ENCODE results near the gene TCHHL1. TPM values are rescaled to one million over a fixed set of nuclear protein-coding genes. Genes with fewer than 3 reads are reported as not detected.

Gene TCHHL1
- total and polyA plus RNA-seq, 5 donors: not detected

GRCh38 chr1:152038871-152039270 is 50.0 kb downstream of the TCHHL1 start:
- intact Hi-C loops (cut with DNase I): no loop called here
- no peaks in the 10 kb centered on the region for H3K4me1 ChIP-seq (ENCODE audit: control insufficient read depth, insufficient read depth, low read length)
- no peak overlapping the region for H3K27ac ChIP-seq (ENCODE audit: low read length)
- DNase-seq (no peak), ATAC-seq (no peak)
- no peaks in the 10 kb centered on the region for H3K9me3 ChIP-seq (ENCODE audit: control insufficient read depth, low read length)
- 92% methylated on average over 10 of the region's 10 CpGs for WGBS
- no peaks in the 10 kb centered on the region for H3K27me3 ChIP-seq (ENCODE audit: control insufficient read depth, insufficient read depth)
- H3K4me3 ChIP-seq (ENCODE audit: low read length): no peak overlapping the region

GRCh38 chr1:152036267-152037216 is 52.3 kb downstream of the TCHHL1 start, which contains the start of gene S100A11:
TSS of gene S100A11 (minus strand) at chr1:152037004. CDS start at chr1:152036915, 89 bp downstream.
- WGBS: under 1% methylated on average over 53 of the region's 53 CpGs
- no peaks in the 10 kb centered on the region for H3K27me3 ChIP-seq (ENCODE audit: control insufficient read depth, insufficient read depth)
- DNase-seq (peak; percentile 96 to 98 (median 97)), ATAC-seq (peak; percentile 98)
- H3K4me3 ChIP-seq (ENCODE audit: low read length): peak within 1 kb of the TSS; percentile 96
- no peaks in the 10 kb centered on the region for H3K4me1 ChIP-seq (ENCODE audit: control insufficient read depth, insufficient read depth, low read length)
- H3K27ac ChIP-seq (ENCODE audit: low read length): peak within 1 kb of the TSS; percentile 86
- H3K9me3 ChIP-seq (ENCODE audit: control insufficient read depth, low read length): no peaks in the 10 kb centered on the region
- intact Hi-C loops (cut with DNase I): no loop called here

DNA sequence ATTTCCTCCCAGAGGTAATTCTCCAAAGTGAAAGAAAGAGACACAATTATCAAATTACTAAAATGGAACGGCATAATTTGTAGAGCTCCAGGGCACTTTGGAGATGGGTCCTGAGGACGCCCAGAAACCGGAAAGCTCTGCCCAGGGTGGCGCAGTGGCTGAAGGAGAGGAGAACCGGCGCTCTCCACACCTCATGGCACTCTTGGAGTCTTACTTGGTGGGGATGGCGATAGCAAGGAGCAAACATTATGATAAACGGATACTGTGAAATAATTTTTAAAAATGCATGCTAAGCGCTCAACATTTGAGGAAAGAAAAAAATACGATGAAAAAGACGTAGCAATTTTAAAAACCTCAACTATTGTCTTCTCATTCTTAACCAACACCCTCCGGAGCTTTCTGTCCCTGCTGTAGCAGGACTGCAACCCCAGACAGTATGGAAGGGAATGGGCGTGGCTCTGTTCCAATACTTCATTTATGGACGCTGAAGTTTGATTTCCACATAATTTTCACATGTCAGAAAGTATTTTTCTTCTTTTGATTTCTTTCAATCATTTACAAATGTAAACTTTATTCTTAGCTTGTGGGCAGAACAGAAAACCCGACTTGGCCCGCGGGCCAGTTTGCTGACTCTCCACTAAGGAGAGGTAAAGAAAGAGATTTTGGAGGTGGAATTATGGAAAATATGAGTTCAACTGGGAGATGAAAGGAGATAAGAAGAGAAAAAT is 53.2 kb downstream of the TCHHL1 start:
- ATAC-seq: no peak
- intact Hi-C loops (cut with DNase I): no loop called here

GRCh38 chr1:152034654-152035538 is 54.0 kb downstream of the TCHHL1 start:
- DNase-seq (peak; percentile 45 to 64 (median 59)), ATAC-seq (peak; percentile 9 to 21)
- intact Hi-C loops (cut with DNase I): no loop called here
- WGBS: 14% methylated on average over 8 of the region's 8 CpGs
- Histone ChIP-seq H3K27ac (ENCODE audit: low read length) (peak overlapping the region; percentile 53), H3K4me3 (ENCODE audit: low read length) (peak overlapping the region; percentile 96), H3K9me3 (ENCODE audit: control insufficient read depth, low read length) (no peaks in the 10 kb centered on the region), H3K4me1 (ENCODE audit: control insufficient read depth, insufficient read depth, low read length) (no peaks in the 10 kb centered on the region), H3K27me3 (ENCODE audit: control insufficient read depth, insufficient read depth) (no peaks in the 10 kb centered on the region)

More for the DNA sequence above, 53.2 kb downstream of the TCHHL1 start:
- Histone ChIP-seq H3K9me3 (ENCODE audit: control insufficient read depth, low read length) (no peaks in the 10 kb centered on the region), H3K4me3 (ENCODE audit: low read length) (peak overlapping the region; percentile 96), H3K27me3 (ENCODE audit: control insufficient read depth, insufficient read depth) (no peaks in the 10 kb centered on the region), H3K4me1 (ENCODE audit: control insufficient read depth, insufficient read depth, low read length) (no peaks in the 10 kb centered on the region), H3K27ac (ENCODE audit: low read length) (peak overlapping the region; percentile 86)
- 18% methylated on average over 17 of the region's 17 CpGs for WGBS
- DNase-seq: no peak

- Histone ChIP-seq H3K4me3 (ENCODE audit: low read length) (peak overlapping the region; percentile 96), H3K27me3 (ENCODE audit: control insufficient read depth, insufficient read depth) (no peaks in the 10 kb centered on the region), H3K9me3 (ENCODE audit: control insufficient read depth, low read length) (no peaks in the 10 kb centered on the region), H3K27ac (ENCODE audit: low read length) (peak overlapping the region; percentile 53), H3K4me1 (ENCODE audit: control insufficient read depth, insufficient read depth, low read length) (no peaks in the 10 kb centered on the region)
- ATAC-seq (peak; percentile 15 to 38), DNase-seq (no peak)
- intact Hi-C loops (cut with DNase I): no loop called here
- 51% methylated on average over 1 of the region's 1 CpG for WGBS
Observed at GRCh38 chr1:152034324-152034653, 54.6 kb downstream of the TCHHL1 start.

Other genes with a start within 250 kb of the TCHHL1 start
- gene C2CD4D, start 249.2 kb downstream of the TCHHL1 start, total RNA-seq: under 1 TPM in 3 of 4 donors, not detected in 1; 0.11 to 0.21 (median 0.17) TPM
- gene C2CD4D, start 249.2 kb downstream of the TCHHL1 start, polyA plus RNA-seq: 0.05 TPM
- gene THEM5, start 235.4 kb downstream of the TCHHL1 start, total RNA-seq: under 1 TPM in 3 of 4 donors, not detected in 1; 0.24 to 0.53 (median 0.42) TPM
- gene THEM5, start 235.4 kb downstream of the TCHHL1 start, polyA plus RNA-seq: 0.11 TPM
- 10 to 100 TPM; 18.8 to 19.5 (median 19.0) TPM for gene THEM4, start 179.6 kb downstream of the TCHHL1 start, total RNA-seq
- 27.2 TPM for gene THEM4, start 179.6 kb downstream of the TCHHL1 start, polyA plus RNA-seq
- 100 to 1,000 TPM; 108 to 245 (median 200) TPM for gene S100A10, start 95.2 kb downstream of the TCHHL1 start, total RNA-seq
- gene S100A10, start 95.2 kb downstream of the TCHHL1 start, polyA plus RNA-seq: 223 TPM
- 100 to 1,000 TPM in 3 of 4 donors, 10 to 100 TPM in 1; 56.3 to 144 (median 113) TPM for gene S100A11, start 52.1 kb downstream of the TCHHL1 start, total RNA-seq
- gene S100A11, start 52.1 kb downstream of the TCHHL1 start, polyA plus RNA-seq: 227 TPM
- under 1 TPM; 0.03 to 0.11 (median 0.10) TPM for gene TCHH, start 26.4 kb upstream of the TCHHL1 start, total RNA-seq
- gene TCHH, start 26.4 kb upstream of the TCHHL1 start, polyA plus RNA-seq: 0.09 TPM
- gene RPTN, start 70.2 kb upstream of the TCHHL1 start, total RNA-seq: not detected
- not detected for gene RPTN, start 70.2 kb upstream of the TCHHL1 start, polyA plus RNA-seq
- not detected for gene HRNR, start 135.1 kb upstream of the TCHHL1 start, total RNA-seq
- 0.02 TPM for gene HRNR, start 135.1 kb upstream of the TCHHL1 start, polyA plus RNA-seq
- gene FLG, start 236.2 kb upstream of the TCHHL1 start, total RNA-seq: not detected
- 0.05 TPM for gene FLG, start 236.2 kb upstream of the TCHHL1 start, polyA plus RNA-seq